DMS114 treated with DMSO at 0.1 percent for 48 hours (cell line): ENCODE measurements around the gene F2R.
"Not testable (repeated sequence)": the region's sequence is repeated elsewhere in the genome, so short reads cannot be mapped to it uniquely, and the experiment has no call there.

Experiments used
- DNase-seq: peaks from one replicate; lab custom pipeline; 2025; ENCODE audit not compliant: unreplicated experiment; lab: John Stamatoyannopoulos, UW

Gene F2R

GRCh38 chr5:76717222-76718083 is 1.5 kb downstream of the F2R start:
- DNase-seq, result no peak

GRCh38 chr5:76718381-76718832 is 2.5 kb downstream of the F2R start:
- no peak for DNase-seq

- no peak for DNase-seq
Measured at GRCh38 chr5:76718880-76719279, 3.0 kb downstream of the F2R start.

- DNase-seq, result no peak
Measured at GRCh38 chr5:76720988-76721569, 5.2 kb downstream of the F2R start.

GRCh38 chr5:76723266-76723665 is 7.3 kb downstream of the F2R start:
- DNase-seq, result no peak

- no peak for DNase-seq
Measured at GRCh38 chr5:76723906-76724305, 8.0 kb downstream of the F2R start.

- no peak for DNase-seq
Measured at GRCh38 chr5:76724871-76725270, 8.9 kb downstream of the F2R start.

- no peak for DNase-seq
Measured at GRCh38 chr5:76728965-76729364, 13.0 kb downstream of the F2R start.

GRCh38 chr5:76729373-76730290 is 13.7 kb downstream of the F2R start:
- DNase-seq, result no peak

- no peak for DNase-seq
Measured at GRCh38 chr5:76732405-76733048, 16.6 kb downstream of the F2R start.

GRCh38 chr5:76733049-76733417 is 17.1 kb downstream of the F2R start:
- no peak for DNase-seq

GRCh38 chr5:76735762-76736545 is 20.0 kb downstream of the F2R start:
- no peak for DNase-seq

- DNase-seq, result no peak
Measured at GRCh38 chr5:76736679-76737556, 21.0 kb downstream of the F2R start.

GRCh38 chr5:76737846-76738245 is 21.9 kb downstream of the F2R start:
- no peak for DNase-seq

GRCh38 chr5:76741506-76741905 is 25.6 kb downstream of the F2R start:
- not testable (repeated sequence) for DNase-seq

GRCh38 chr5:76742583-76742982 is 26.7 kb downstream of the F2R start:
- DNase-seq, result no peak

- DNase-seq, result no peak
Measured at GRCh38 chr5:76744632-76745031, 28.7 kb downstream of the F2R start.

GRCh38 chr5:76745670-76746069 is 29.7 kb downstream of the F2R start:
- no peak for DNase-seq

GRCh38 chr5:76746677-76747076 is 30.8 kb downstream of the F2R start:
- DNase-seq, result no peak
